Measurements from ENCODE around the gene IPP. TPM values are rescaled to one million over a fixed set of nuclear protein-coding genes. Genes with fewer than 3 reads are reported as not detected.

The IPP gene
- 10 to 100 TPM in 1 of 4 donors, 1 to 10 TPM in 3; 6.7 to 16.3 (median 8.0) TPM for total RNA-seq

- TF ChIP-seq CTCF (IDR thresholded peaks at IDR 0.05) (peak in 3 of 4 experiments; percentile 14 to 49 (median 38)), EP300 (IDR thresholded peaks at IDR 0.05) (no peak), POLR2A (IDR thresholded peaks at IDR 0.05) (peak; percentile 94 to 96), POLR2AphosphoS5 (IDR thresholded peaks at IDR 0.05) (peak; percentile 99)
- peaks cover 0 to 8% of the 10 kb centered on the region in 2 donors for H3K36me3 ChIP-seq
- ATAC-seq = peak; percentile 99
- peak within 1 kb of the TSS; percentile 71 to 86 for H3K4me3 ChIP-seq
- peaks cover 0 to 6% (median 0%) of the 10 kb centered on the region in 3 donors for H3K9me3 ChIP-seq
- 0% methylated on average over 14 of the region's 58 CpGs; no CpG with 5 or more reads in 1 of the 2 donors for whole genome bisulfite sequencing, 2 donors (ENCODE audit: low coverage in 1 of 2)
- H3K4me1 ChIP-seq = peaks cover 0 to 38% (median 10%) of the 10 kb centered on the region in 3 donors
- H3K27me3 ChIP-seq = no peaks in the 10 kb centered on the region
- peak within 1 kb of the TSS; percentile 91 to 98 (median 95) for H3K27ac ChIP-seq
Observed at GRCh38 chr1:45750298-45751038, at the start of gene IPP. TSS of gene IPP (minus strand) at chr1:45750653. CDS start at chr1:45746411, 4,242 bp downstream.

GRCh38 chr1:45796946-45797345, 46.5 kb upstream of the IPP start:
- H3K4me1 ChIP-seq = no peaks in the 10 kb centered on the region
- H3K27me3 ChIP-seq = no peaks in the 10 kb centered on the region
- no peak overlapping the region for H3K4me3 ChIP-seq
- H3K27ac ChIP-seq = no peak overlapping the region
- WGBS, 2 donors (ENCODE audit: low coverage in 1 of 2) = 79 to 100% methylated on average over 3 to 9 of the region's 9 CpGs
- TF ChIP-seq POLR2A (IDR thresholded peaks at IDR 0.05) = no peak
- TF ChIP-seq POLR2AphosphoS5 (IDR thresholded peaks at IDR 0.05) = no peak
- TF ChIP-seq EP300 (IDR thresholded peaks at IDR 0.05) = no peak
- TF ChIP-seq CTCF (IDR thresholded peaks at IDR 0.05) = no peak
- ATAC-seq = no peak
- H3K9me3 ChIP-seq = no peaks in the 10 kb centered on the region
- no peaks in the 10 kb centered on the region for H3K36me3 ChIP-seq

GRCh38 chr1:45796381-45796780, 45.9 kb upstream of the IPP start:
- Histone ChIP-seq H3K36me3 (no peaks in the 10 kb centered on the region), H3K4me1 (no peaks in the 10 kb centered on the region), H3K27me3 (no peaks in the 10 kb centered on the region), H3K9me3 (no peaks in the 10 kb centered on the region), H3K4me3 (no peak overlapping the region), H3K27ac (no peak overlapping the region)
- ATAC-seq = no peak
- TF ChIP-seq POLR2AphosphoS5 (IDR thresholded peaks at IDR 0.05) = no peak
- WGBS, 2 donors (ENCODE audit: low coverage in 1 of 2) = 63 to 86% methylated on average over 2 of the region's 2 CpGs

GRCh38 chr1:45793942-45794604, 43.6 kb upstream of the IPP start:
- no peak overlapping the region for H3K27ac ChIP-seq
- no peak overlapping the region for H3K4me3 ChIP-seq
- no peaks in the 10 kb centered on the region for H3K27me3 ChIP-seq
- H3K4me1 ChIP-seq = no peaks in the 10 kb centered on the region
- no peak for ATAC-seq
- H3K36me3 ChIP-seq = no peaks in the 10 kb centered on the region
- no peak for TF ChIP-seq EP300 (IDR thresholded peaks at IDR 0.05)
- TF ChIP-seq CTCF (IDR thresholded peaks at IDR 0.05) = no peak
- no peak for TF ChIP-seq POLR2A (IDR thresholded peaks at IDR 0.05)
- no peak for TF ChIP-seq POLR2AphosphoS5 (IDR thresholded peaks at IDR 0.05)
- WGBS, 2 donors (ENCODE audit: low coverage in 1 of 2) = 40 to 42% methylated on average over 2 to 6 of the region's 7 CpGs
- H3K9me3 ChIP-seq = no peaks in the 10 kb centered on the region

- 78 to 86% methylated on average over 3 to 4 of the region's 4 CpGs for WGBS, 2 donors (ENCODE audit: low coverage in 1 of 2)
- Histone ChIP-seq H3K36me3 (no peaks in the 10 kb centered on the region), H3K27ac (no peak overlapping the region), H3K4me1 (no peaks in the 10 kb centered on the region), H3K27me3 (no peaks in the 10 kb centered on the region), H3K4me3 (no peak overlapping the region), H3K9me3 (no peaks in the 10 kb centered on the region)
- no peak for TF ChIP-seq POLR2AphosphoS5 (IDR thresholded peaks at IDR 0.05)
- no peak for TF ChIP-seq EP300 (IDR thresholded peaks at IDR 0.05)
- no peak for TF ChIP-seq CTCF (IDR thresholded peaks at IDR 0.05)
- no peak for TF ChIP-seq POLR2A (IDR thresholded peaks at IDR 0.05)
- ATAC-seq = no peak
Observed at GRCh38 chr1:45792744-45793143, 42.3 kb upstream of the IPP start.

All from gastroesophageal sphincter (tissue), 4 donors.